ENCODE results near the gene LCN2. TPM values are rescaled to one million over a fixed set of nuclear protein-coding genes. Genes with fewer than 3 reads are reported as not detected.
A peak's percentile ranks its signal among the peaks of the same experiment; 100 is the strongest.

The LCN2 gene
- total and polyA plus RNA-seq, 9 of the 15 experiments (the other 6 are each of a cell fraction or from before 2014, with no cell fraction given) = 0.10 to 1.2 (median 0.44) TPM; not detected in 1

DNA sequence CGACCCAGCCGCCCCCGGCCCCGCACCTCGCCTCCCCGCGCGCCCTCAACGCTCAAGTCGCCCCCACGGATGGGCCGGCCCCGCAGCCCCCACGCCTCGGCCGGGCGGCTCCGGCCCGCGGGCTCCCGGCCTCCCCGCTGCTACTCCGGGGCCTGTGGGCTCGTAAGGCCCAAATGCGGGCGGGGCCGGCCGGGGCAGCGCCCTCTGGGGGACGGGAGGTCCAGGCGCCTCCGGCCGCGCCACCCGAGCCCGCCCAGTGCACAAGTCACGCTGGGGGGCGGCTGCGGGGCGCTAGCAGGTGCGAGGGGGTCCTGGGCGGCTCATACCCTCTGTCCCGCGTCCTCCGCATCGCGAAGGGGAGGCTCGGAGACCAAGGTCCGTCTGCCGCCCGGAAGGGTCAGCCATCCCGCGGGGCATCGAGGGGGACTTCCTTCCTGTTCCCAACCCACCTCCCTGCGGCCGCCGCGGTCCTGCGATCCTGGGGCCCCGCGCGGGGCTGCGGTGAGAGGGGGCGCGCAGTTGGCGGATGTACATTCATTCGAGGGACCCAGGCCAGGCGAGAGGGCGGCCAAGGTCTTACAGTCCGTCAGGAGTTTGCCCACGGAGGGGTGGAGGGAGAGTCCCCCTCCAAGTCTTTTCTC is 42.3 kb downstream of the LCN2 start, which contains the start of gene CIZ1 (continued):
- peak; percentile 85; the same call in 1 of the 2 replicates for TF ChIP-seq PML (IDR thresholded peaks at IDR 0.05; ENCODE audit: low read length)
- peak in 1 of 2 experiments; percentile 65; a peak in 2 of 4 replicates for TF ChIP-seq SRF (CRISPR knock-in tag; IDR thresholded peaks at IDR 0.05)
- no peak for TF ChIP-seq SREBF2 (CRISPR knock-in tag; IDR thresholded peaks at IDR 0.05)
- TF ChIP-seq ELF2 (CRISPR knock-in tag; IDR thresholded peaks at IDR 0.05) = peak; percentile 92
- TF ChIP-seq, protein P1, sequence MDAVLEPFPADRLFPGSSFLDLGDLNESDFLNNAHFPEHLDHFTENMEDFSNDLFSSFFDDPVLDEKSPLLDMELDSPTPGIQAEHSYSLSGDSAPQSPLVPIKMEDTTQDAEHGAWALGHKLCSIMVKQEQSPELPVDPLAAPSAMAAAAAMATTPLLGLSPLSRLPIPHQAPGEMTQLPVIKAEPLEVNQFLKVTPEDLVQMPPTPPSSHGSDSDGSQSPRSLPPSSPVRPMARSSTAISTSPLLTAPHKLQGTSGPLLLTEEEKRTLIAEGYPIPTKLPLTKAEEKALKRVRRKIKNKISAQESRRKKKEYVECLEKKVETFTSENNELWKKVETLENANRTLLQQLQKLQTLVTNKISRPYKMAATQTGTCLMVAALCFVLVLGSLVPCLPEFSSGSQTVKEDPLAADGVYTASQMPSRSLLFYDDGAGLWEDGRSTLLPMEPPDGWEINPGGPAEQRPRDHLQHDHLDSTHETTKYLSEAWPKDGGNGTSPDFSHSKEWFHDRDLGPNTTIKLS (IDR thresholded peaks at IDR 0.05; ENCODE audit: borderline replicate concordance, low read depth) = no peak
- 0 out of 2 replicates have a peak, but pooled peaks have one; percentile 82 for TF ChIP-seq RBM14 (IDR thresholded peaks at IDR 0.05; ENCODE audit: borderline replicate concordance, insufficient read depth, low read depth, low read length)
- TF ChIP-seq, protein P2, sequence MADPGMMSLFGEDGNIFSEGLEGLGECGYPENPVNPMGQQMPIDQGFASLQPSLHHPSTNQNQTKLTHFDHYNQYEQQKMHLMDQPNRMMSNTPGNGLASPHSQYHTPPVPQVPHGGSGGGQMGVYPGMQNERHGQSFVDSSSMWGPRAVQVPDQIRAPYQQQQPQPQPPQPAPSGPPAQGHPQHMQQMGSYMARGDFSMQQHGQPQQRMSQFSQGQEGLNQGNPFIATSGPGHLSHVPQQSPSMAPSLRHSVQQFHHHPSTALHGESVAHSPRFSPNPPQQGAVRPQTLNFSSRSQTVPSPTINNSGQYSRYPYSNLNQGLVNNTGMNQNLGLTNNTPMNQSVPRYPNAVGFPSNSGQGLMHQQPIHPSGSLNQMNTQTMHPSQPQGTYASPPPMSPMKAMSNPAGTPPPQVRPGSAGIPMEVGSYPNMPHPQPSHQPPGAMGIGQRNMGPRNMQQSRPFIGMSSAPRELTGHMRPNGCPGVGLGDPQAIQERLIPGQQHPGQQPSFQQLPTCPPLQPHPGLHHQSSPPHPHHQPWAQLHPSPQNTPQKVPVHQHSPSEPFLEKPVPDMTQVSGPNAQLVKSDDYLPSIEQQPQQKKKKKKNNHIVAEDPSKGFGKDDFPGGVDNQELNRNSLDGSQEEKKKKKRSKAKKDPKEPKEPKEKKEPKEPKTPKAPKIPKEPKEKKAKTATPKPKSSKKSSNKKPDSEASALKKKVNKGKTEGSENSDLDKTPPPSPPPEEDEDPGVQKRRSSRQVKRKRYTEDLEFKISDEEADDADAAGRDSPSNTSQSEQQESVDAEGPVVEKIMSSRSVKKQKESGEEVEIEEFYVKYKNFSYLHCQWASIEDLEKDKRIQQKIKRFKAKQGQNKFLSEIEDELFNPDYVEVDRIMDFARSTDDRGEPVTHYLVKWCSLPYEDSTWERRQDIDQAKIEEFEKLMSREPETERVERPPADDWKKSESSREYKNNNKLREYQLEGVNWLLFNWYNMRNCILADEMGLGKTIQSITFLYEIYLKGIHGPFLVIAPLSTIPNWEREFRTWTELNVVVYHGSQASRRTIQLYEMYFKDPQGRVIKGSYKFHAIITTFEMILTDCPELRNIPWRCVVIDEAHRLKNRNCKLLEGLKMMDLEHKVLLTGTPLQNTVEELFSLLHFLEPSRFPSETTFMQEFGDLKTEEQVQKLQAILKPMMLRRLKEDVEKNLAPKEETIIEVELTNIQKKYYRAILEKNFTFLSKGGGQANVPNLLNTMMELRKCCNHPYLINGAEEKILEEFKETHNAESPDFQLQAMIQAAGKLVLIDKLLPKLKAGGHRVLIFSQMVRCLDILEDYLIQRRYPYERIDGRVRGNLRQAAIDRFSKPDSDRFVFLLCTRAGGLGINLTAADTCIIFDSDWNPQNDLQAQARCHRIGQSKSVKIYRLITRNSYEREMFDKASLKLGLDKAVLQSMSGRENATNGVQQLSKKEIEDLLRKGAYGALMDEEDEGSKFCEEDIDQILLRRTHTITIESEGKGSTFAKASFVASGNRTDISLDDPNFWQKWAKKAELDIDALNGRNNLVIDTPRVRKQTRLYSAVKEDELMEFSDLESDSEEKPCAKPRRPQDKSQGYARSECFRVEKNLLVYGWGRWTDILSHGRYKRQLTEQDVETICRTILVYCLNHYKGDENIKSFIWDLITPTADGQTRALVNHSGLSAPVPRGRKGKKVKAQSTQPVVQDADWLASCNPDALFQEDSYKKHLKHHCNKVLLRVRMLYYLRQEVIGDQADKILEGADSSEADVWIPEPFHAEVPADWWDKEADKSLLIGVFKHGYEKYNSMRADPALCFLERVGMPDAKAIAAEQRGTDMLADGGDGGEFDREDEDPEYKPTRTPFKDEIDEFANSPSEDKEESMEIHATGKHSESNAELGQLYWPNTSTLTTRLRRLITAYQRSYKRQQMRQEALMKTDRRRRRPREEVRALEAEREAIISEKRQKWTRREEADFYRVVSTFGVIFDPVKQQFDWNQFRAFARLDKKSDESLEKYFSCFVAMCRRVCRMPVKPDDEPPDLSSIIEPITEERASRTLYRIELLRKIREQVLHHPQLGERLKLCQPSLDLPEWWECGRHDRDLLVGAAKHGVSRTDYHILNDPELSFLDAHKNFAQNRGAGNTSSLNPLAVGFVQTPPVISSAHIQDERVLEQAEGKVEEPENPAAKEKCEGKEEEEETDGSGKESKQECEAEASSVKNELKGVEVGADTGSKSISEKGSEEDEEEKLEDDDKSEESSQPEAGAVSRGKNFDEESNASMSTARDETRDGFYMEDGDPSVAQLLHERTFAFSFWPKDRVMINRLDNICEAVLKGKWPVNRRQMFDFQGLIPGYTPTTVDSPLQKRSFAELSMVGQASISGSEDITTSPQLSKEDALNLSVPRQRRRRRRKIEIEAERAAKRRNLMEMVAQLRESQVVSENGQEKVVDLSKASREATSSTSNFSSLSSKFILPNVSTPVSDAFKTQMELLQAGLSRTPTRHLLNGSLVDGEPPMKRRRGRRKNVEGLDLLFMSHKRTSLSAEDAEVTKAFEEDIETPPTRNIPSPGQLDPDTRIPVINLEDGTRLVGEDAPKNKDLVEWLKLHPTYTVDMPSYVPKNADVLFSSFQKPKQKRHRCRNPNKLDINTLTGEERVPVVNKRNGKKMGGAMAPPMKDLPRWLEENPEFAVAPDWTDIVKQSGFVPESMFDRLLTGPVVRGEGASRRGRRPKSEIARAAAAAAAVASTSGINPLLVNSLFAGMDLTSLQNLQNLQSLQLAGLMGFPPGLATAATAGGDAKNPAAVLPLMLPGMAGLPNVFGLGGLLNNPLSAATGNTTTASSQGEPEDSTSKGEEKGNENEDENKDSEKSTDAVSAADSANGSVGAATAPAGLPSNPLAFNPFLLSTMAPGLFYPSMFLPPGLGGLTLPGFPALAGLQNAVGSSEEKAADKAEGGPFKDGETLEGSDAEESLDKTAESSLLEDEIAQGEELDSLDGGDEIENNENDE (IDR thresholded peaks at IDR 0.05; ENCODE audit: low read depth, low read length) = no peak
- TF ChIP-seq, protein P3, sequence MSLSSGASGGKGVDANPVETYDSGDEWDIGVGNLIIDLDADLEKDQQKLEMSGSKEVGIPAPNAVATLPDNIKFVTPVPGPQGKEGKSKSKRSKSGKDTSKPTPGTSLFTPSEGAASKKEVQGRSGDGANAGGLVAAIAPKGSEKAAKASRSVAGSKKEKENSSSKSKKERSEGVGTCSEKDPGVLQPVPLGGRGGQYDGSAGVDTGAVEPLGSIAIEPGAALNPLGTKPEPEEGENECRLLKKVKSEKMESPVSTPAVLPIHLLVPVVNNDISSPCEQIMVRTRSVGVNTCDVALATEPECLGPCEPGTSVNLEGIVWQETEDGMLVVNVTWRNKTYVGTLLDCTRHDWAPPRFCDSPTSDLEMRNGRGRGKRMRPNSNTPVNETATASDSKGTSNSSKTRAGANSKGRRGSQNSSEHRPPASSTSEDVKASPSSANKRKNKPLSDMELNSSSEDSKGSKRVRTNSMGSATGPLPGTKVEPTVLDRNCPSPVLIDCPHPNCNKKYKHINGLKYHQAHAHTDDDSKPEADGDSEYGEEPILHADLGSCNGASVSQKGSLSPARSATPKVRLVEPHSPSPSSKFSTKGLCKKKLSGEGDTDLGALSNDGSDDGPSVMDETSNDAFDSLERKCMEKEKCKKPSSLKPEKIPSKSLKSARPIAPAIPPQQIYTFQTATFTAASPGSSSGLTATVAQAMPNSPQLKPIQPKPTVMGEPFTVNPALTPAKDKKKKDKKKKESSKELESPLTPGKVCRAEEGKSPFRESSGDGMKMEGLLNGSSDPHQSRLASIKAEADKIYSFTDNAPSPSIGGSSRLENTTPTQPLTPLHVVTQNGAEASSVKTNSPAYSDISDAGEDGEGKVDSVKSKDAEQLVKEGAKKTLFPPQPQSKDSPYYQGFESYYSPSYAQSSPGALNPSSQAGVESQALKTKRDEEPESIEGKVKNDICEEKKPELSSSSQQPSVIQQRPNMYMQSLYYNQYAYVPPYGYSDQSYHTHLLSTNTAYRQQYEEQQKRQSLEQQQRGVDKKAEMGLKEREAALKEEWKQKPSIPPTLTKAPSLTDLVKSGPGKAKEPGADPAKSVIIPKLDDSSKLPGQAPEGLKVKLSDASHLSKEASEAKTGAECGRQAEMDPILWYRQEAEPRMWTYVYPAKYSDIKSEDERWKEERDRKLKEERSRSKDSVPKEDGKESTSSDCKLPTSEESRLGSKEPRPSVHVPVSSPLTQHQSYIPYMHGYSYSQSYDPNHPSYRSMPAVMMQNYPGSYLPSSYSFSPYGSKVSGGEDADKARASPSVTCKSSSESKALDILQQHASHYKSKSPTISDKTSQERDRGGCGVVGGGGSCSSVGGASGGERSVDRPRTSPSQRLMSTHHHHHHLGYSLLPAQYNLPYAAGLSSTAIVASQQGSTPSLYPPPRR (CRISPR knock-in tag; IDR thresholded peaks at IDR 0.05; ENCODE audit: borderline replicate concordance) = no peak
